ENCODE measurements around the gene ITGA1.

The ITGA1 gene

GRCh38 chr5:52994266-52994665 lies 206.6 kb downstream of the ITGA1 start:
- in situ Hi-C loops (cut with MboI; ENCODE audit: low pct_unique_long_range_greater_than_20kb, low sequenced_read_pairs, unreplicated experiment): no loop called here
- no peak for DNase-seq (ENCODE audit: low spot score)
- no peak for TF ChIP-seq CTCF (IDR thresholded peaks at IDR 0.05; ENCODE audit: extremely low read depth, insufficient read depth, missing control alignments)

GRCh38 chr5:52995095-52995494 lies 207.4 kb downstream of the ITGA1 start:
- in situ Hi-C loops (cut with MboI; ENCODE audit: low pct_unique_long_range_greater_than_20kb, low sequenced_read_pairs, unreplicated experiment): no loop called here
- TF ChIP-seq CTCF (IDR thresholded peaks at IDR 0.05; ENCODE audit: extremely low read depth, insufficient read depth, missing control alignments): no peak
- no peak for DNase-seq (ENCODE audit: low spot score)

DNA sequence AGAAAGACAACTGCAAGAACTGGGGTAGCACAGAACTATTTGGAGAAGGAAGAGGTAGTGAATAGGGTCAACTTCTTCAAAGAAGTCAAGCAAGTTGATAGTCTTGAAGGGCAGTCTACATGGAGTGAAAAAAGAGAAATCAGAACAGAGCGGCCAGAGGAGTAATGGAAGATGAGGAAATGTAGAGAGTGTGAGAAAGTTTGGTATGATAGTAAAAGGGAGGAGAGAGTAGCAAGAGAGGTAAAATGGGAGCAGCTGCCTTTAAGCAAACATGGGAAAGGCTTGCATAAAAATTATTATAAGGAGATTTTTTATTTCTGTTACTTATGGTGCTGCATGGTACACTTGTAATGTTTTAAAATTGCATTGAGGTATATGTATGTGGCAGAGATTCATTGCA lies 208.2 kb downstream of the ITGA1 start:
- no peak for TF ChIP-seq CTCF (IDR thresholded peaks at IDR 0.05; ENCODE audit: extremely low read depth, insufficient read depth, missing control alignments)
- in situ Hi-C loops (cut with MboI; ENCODE audit: low pct_unique_long_range_greater_than_20kb, low sequenced_read_pairs, unreplicated experiment): no loop called here
- no peak for DNase-seq (ENCODE audit: low spot score)

DNA sequence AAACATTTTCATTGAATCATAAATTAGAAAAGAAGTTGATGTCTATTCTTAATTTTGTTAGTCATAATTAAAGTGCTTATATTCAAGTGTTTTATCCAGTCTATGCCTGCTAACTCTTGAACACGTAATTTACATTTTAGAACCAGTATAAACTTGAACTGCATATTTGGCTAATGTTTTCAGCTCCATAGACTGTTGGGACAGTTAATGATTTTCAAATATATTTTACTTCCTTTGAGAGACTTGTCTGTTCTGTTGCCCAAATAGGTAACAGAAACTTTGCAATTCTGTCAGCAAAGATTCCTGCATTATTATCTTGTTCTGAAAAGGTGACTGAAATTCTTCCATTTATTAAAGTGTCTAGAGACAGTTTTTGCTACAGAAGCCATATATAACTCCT lies 209.3 kb downstream of the ITGA1 start:
- in situ Hi-C loops (cut with MboI; ENCODE audit: low pct_unique_long_range_greater_than_20kb, low sequenced_read_pairs, unreplicated experiment): no loop called here
- TF ChIP-seq CTCF (IDR thresholded peaks at IDR 0.05; ENCODE audit: extremely low read depth, insufficient read depth, missing control alignments): no peak
- no peak for DNase-seq (ENCODE audit: low spot score)

DNA sequence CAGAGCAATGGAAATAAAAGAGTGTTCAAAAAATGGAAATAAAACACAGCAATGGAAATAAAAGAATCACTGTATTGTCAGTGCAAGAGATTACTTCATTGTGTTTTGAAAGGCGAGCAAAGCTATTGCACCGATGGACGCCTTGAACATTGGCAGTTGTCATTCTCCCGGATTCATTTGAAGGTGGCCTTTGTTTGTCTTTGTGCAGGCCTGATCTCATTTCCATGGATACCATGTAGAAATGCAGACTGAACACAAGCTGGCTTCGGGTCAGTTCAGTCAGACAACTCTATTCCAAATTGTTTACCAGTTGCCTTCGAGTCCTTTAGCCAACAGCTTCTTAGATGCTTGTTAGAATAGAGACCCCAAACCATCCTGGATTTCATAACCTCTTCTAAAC lies 209.7 kb downstream of the ITGA1 start:
- TF ChIP-seq CTCF (IDR thresholded peaks at IDR 0.05; ENCODE audit: extremely low read depth, insufficient read depth, missing control alignments): no peak
- no peak for DNase-seq (ENCODE audit: low spot score)
- in situ Hi-C loops (cut with MboI; ENCODE audit: low pct_unique_long_range_greater_than_20kb, low sequenced_read_pairs, unreplicated experiment): no loop called here

DNA sequence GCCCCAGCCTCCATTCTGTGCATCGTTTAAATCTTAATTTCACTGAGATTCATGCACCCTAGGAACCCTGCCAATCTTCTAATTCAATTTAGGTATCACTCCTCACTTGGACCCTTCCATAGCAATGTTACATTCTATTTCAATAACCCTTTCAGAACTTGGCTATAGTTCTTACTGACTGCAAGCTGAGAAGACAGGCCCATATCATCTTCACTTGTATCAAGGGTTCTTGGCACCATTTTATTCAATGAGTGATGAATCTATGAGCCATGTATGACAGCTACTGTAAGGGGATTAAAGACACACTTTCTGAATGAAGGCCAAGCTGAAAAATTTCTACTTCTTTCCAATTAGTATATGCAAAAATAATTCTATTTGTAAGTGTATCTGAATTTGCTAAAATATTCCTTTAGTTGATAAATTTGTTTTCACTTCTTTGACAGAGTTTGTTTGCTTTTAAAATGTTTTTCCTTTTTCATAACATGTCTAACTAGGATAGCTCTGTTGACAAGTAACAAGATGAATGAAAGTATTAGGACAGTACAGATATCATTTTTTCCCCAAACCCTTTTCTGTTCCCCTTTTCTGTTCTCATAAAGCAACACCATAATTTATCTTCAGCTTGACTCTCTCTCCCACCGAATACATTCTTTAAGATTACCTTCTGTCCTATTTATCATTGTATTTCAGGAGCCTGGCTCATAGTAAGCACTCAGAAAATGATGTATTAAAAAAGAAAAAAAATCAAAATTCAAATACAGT lies 211.0 kb downstream of the ITGA1 start:
- no peak for DNase-seq (ENCODE audit: low spot score)
- in situ Hi-C loops (cut with MboI; ENCODE audit: low pct_unique_long_range_greater_than_20kb, low sequenced_read_pairs, unreplicated experiment): no loop called here
- TF ChIP-seq CTCF (IDR thresholded peaks at IDR 0.05; ENCODE audit: extremely low read depth, insufficient read depth, missing control alignments): no peak
